CD4-positive, alpha-beta T cell treated with Interleukin-15 for 4 hours (primary cell): ENCODE measurements around the gene HIF1A.
A peak's percentile ranks its signal among the peaks of the same experiment; 100 is the strongest.
"Not testable (repeated sequence)": the region's sequence is repeated elsewhere in the genome, so short reads cannot be mapped to it uniquely, and the experiment has no call there.

Source experiments
- DNase-seq: peaks from one replicate; pipeline ENCODE4 v3.0.0-alpha.2; 2020; ENCODE audit warnings: low spot score

HIF1A gene

DNA sequence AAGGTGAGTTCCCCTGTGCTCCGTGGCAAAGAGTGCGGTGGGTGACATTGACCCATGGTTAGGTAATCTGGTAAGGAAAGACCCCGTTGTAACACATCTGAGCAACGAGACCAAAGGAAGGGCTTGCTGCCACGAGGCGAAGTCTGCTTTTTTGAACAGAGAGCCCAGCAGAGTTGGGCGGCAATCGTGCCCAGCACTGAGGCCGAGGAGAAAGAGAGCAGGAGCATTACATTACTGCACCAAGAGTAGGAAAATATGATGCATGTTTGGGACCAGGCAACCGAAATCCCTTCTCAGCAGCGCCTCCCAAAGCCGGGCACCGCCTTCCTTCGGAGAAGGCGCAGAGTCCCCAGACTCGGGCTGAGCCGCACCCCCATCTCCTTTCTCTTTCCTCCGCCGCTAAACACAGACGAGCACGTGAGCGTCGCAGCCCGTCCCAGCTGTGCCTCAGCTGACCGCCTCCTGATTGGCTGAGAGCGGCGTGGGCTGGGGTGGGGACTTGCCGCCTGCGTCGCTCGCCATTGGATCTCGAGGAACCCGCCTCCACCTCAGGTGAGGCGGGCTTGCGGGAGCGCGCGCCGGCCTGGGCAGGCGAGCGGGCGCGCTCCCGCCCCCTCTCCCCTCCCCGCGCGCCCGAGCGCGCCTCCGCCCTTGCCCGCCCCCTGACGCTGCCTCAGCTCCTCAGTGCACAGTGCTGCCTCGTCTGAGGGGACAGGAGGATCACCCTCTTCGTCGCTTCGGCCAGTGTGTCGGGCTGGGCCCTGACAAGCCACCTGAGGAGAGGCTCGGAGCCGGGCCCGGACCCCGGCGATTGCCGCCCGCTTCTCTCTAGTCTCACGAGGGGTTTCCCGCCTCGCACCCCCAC lies at the start of gene HIF1A:
Gene HIF1A (plus strand): TSS at position 684 of the 865 bp plus-strand sequence. CDS start 292 bp downstream, outside the sequence.
- peak; percentile 97 for DNase-seq

- DNase-seq = no peak
These were observed 48.8 kb upstream of the HIF1A start for GRCh38 chr14:61646366-61647116.

DNA sequence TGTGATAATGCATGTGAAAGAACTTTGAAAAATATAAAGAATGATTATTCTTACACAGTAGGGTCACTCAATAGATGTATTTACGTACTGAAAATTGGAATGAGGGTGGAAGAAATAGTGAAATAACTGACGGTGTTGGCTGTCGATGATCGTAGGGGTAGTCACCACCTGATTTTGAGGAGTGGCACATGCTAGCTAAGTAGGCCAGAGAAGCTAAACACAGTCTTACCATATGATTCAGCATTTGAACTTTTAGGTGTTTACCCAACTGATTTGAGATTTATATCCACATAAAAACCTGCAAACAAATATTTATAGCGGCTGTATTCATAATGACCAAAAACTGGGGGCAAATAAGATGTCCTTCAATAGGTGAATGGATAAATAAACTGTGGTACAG lies 47.6 kb upstream of the HIF1A start:
- no peak for DNase-seq

DNA sequence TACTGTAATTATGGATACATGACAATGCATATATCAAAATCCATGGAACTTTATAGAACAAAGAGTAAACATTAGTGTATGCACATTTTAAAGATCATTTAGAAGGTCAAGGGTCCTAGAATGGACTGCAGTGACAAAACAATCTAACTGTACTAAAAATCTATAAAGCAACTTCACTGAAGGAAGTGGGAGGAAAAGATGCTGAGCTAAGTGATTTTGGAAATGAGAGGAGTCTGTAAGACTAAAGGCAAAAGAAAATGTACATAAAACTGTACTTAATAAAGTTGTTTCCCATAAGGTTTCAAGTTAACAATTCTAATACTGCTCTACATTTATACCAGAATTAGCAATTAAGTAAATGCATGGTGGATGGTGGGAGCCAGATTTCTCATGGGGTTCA lies 46.9 kb upstream of the HIF1A start:
- no peak for DNase-seq

DNA sequence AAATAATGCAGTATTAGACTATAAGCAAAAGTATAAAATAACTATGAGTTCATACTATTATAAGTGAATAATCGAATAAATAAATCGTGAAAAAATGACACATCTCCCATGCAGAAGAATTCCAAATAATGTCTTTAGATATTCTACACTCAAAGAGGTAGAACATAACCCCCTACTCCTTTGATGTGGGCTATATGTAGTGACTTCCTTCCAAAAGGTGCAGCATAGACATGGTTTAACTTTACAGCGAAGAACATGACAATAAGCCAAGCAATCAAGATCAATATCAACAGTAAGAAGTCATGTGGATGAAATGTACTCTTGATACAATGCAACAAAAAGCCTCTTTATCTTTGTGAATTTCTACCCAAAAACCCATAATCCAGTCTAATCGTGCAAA lies 46.0 kb upstream of the HIF1A start:
- peak; percentile 29 for DNase-seq

DNA sequence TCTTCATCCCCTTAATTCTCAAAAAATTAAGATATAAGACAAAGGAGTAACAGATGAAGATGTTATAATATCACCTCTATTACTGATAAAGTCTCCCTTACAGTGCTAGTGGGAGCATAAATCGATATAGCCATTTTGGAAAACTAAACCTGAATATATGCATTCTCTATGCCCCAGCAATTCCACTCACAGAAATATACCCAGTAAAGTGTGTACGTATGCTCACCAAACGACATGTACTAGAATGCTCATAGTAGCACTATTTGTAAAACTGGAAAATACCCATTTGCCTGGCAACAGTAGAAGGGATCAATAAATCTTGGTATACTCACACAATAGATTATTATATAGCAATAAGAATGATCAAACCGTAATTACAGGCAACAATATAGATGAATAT lies 44.0 kb upstream of the HIF1A start:
- no peak for DNase-seq

DNA sequence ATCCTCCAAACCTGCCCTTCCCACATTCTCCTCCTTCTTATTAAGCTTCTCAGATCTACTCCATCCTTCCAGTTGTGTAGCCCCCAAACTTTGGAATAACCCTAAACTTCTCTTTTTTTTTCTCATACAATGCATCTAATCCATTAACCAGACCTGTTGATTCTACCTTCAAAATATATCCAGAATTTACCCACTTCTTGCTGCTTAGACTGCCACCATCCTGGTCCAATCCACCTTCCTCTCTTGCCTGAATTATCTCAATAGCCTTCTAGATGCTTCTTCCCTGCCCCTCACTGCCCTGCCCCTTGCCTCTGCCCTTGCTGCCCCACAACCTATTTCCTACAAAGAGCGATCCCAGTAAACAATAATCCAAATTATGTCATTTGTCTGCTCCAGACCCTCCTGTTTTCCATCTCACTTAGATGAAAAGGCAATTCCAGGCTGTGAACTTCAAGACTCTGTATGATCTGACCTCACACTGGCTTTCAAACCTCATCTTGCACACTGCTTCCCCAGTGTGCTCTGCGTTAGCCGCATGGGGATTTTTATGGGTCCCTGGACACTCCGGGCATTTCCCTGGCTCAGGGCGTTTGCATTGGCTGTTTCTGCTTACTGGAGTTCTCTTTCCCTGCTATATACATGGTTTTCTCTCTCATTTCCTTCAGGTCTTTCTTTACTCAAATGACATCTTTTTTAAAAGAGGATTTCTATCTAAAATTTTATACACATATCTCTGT lies 42.6 kb upstream of the HIF1A start:
- DNase-seq = no peak

DNA sequence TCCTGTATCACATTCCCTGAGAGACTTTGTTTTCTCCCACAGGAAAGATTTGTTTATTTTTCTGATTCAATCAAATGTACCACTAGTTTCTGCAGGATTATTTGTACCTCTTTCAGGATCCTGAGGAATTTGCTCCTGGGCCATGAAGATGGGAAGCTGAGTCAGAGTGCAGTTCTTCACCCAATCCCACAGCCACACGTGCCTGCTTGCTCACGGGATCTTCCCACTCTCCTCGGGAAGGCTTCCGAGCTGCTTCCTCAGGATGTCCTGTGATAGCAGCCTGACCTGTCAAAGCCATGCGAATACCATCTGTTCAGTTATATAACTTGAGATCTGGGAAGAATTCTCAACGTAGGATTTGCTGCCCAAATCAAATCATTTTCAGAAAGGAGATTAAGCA lies 41.8 kb upstream of the HIF1A start:
- no peak for DNase-seq

DNA sequence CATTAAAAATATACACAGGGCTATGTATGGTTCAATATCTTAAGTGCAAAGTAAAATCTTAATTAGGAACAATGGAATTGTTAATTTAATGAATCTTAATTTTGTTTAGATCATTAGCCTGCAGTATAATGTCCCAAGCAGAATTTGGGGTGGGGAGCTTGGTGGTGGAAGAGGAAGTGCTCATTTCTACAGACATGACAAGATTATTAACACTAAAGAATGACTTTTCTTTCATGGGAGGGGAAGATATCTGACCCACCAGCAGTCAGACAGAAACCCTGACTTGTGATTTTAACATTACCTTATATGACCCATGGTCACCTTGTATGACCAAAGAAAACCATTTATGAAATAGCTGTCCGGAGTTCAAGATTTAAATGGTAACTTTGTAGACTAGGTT lies 41.3 kb upstream of the HIF1A start:
- DNase-seq = no peak

- no peak for DNase-seq
These were observed 39.5 kb upstream of the HIF1A start for GRCh38 chr14:61655777-61656176.

DNA sequence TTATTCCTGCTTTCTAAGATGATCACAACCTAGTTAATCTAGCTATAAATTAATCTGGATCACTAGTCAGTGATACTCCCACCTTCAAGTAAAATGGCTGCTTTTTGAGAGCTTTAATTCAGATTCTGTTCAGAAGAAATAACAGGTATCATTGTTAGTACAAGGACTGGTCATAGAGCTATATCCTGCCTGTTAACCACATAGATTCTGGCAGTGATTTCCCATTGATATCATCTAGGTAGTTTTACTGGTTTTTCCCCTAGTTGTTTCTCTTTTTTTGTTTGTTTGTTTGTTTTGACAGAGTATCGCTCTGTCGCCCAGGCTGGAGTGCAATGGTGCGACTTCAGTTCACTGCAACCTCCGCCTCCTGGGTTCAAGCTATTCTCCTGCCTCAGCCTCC lies 39.0 kb upstream of the HIF1A start:
- DNase-seq = no peak

DNA sequence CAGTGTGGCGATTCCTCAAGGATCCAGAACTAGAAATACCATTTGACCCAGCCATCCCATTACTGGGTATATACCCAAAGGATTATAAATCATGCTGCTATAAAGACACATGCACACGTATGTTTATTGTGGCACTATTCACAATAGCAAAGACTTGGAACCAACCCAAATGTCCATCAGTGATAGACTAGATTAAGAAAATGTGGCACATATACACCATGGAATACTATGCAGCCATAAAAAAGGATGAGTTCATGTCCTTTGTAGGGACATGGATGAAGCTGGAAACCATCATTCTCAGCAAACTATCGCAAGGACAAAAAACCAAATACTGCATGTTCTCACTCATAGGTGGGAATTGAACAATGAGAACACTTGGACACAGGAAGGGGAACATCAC lies 37.2 kb upstream of the HIF1A start:
- DNase-seq = not testable (repeated sequence)

DNA sequence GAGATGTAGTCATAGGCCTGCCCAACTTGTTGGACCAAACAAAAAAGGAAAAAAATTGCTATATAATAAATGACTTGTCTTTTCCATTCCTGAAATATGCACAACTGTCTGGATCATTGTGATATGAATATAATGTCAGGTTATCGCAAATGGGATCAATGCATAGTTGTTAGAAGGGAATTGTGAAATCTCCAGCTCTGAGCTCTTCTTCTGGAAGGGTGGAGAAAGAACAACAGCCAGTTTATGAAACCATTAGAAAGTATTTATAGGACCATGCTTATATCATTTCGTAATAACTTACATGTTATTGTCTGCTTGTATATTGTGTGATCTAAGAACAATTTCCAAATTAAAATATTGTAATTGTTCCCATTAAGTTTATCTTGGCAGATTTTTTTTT lies 35.7 kb upstream of the HIF1A start:
- DNase-seq = no peak

DNA sequence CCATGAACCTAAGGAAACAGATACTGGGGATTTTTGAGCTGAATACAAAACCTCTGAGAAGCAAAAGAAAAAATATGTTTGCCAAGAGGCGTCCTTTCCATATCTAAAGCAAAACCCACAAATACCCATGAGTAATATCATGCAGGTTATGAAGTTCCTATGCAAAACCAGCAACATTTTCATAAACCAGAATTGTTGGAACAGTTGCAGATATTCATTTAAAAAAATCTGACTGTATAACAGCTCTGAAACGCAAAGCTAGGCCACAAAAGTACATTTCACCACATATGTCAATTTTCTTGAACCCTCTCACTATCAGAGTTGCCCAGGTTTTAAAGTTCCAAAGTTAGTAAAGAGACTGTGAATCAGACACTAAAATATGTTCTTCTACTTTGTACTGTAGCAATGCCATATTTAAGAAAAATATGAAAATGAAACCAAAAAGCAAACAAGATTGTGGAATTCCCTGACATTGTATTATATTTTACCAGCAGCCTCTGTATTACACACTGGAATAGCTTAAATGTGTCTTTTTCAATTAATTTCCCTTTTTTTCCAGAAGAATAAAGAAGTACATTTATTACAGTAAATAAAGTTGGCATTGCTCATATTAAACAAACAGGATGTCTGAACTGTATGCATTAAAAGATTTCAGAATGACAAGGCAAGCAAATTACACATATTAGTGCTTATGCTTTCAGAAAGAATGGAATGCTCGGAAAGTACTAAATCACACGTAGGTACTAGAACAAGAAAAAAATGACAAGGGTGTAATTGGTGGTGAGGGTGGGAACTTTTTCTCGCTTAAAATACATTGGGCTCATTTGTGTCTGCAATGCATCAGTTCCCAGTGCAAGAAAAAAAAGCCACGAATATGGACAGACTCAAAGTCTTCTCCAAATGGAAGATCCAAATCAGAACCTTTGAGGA lies 33.6 kb upstream of the HIF1A start:
- DNase-seq = peak; percentile 40

- peak; percentile 88 for DNase-seq
These were observed 32.6 kb upstream of the HIF1A start for GRCh38 chr14:61662437-61663311.

DNA sequence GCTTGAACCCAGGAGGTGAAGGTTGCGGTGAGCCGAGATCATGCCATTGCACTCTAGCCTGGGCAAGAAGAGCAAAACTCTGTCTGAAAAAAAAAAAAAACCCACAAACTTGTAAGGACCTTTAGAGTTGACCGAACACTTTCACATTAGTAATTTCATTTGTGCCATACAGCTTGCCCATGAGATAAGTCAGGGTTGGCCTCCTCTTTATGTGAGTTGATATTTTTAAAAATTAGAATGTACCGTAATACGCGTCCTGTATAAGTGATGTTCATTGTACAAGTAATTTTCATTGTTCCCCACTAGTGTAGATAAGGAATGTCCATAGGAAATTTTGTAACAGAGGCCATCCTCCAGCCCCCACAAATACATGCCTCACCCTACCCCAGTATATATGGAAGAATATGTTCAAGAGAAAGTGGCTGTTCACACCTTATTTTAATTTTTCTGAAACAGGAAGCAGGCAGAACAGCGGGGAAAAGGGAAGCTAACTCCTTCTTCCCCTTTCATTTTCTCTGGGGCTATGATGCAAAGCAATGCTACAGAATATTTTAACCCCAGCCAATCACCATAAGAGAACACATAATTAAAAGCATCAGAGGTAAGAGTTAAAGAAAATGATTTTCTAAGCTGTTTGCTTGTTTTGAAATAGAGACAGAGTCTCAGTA lies 31.9 kb upstream of the HIF1A start:
- no peak for DNase-seq

DNA sequence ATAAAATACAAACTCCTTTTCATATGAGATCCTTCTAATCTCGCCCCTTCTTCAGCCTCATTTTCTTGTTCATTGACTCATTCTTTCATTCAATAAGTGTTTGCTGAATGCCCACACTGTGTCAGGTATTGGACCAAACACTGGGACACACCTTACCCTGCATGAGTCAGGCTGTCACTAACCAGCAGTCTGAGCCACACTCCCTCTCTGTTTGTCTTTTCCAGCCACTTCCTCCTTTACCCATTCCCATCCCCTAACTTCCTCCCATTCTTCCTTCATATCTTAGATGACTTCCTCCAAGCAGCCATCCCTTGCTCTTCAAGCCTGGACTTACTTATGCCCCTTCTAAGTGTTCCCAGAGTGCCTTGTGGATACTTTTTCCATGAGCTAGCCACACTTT lies 27.0 kb upstream of the HIF1A start:
- DNase-seq = peak; percentile 38

GRCh38 chr14:61670576-61670975 lies 24.7 kb upstream of the HIF1A start:
- no peak for DNase-seq

GRCh38 chr14:61671082-61671481 lies 24.2 kb upstream of the HIF1A start:
- DNase-seq = peak; percentile 59

- DNase-seq = no peak
These were observed 22.5 kb upstream of the HIF1A start for GRCh38 chr14:61672796-61673195.
